ENCODE results near the gene TUBB4B. TPM values are rescaled to one million over a fixed set of nuclear protein-coding genes. Genes with fewer than 3 reads are reported as not detected.

Gene TUBB4B
- total RNA-seq, 1 donor from 2014 or later = 312 TPM

DNA sequence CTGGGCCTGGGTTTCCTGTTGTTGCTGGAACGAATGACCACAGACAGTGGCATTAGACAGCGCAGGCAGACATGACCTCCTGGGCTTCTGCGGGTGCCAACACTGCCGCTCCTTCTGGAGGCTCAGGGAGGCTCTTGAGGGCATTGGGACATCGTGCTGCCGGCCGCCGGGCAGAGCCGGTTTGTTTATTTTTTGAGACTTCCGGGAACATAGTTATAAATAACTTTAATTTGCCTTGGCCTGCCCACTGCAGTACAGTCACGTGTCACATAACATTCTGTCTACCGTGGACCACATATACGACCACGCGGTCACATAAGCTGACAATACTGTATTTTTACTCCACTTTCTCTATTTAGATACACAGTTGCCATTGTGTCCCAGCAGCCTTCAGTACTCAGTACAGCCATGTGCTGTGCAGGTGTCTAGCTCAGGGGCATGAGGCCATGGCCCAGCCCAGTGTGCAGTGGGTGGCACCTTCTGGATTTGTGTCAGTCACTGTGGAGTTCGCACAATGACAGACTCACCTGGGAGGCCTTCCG lies 28.2 kb downstream of the TUBB4B start:
- peaks cover 0 to 37% of the 10 kb centered on the region in 2 donors for H3K36me3 ChIP-seq

GRCh38 chr9:137270929-137271695 lies 30.0 kb downstream of the TUBB4B start:
- TF ChIP-seq POLR2AphosphoS5 (IDR thresholded peaks at IDR 0.05; ENCODE audit: insufficient read depth in 1 of 2, low read depth in 1 of 2) = no peak
- no peak for TF ChIP-seq CTCF (IDR thresholded peaks at IDR 0.05)
- TF ChIP-seq POLR2A (IDR thresholded peaks at IDR 0.05) = no peak
- Histone ChIP-seq H3K4me3 (no peak overlapping the region), H3K36me3 (peaks cover 0 to 25% of the 10 kb centered on the region in 2 donors), H3K9me3 (no peaks in the 10 kb centered on the region), H3K4me1 (peaks cover 25% of the 10 kb centered on the region), H3K27me3 (no peaks in the 10 kb centered on the region), H3K27ac (no peak overlapping the region)
- peak in 1 of 2 donors; percentile 71 for DNase-seq (ENCODE audit: extremely low spot score in 2 of 2)
- intact Hi-C loops (cut with DNase I) = no loop called here

More for the DNA sequence above, 28.2 kb downstream of the TUBB4B start:
- intact Hi-C loops (cut with DNase I) = no loop called here
- Histone ChIP-seq H3K9me3 (no peaks in the 10 kb centered on the region), H3K4me1 (peaks cover 18% of the 10 kb centered on the region), H3K27me3 (no peaks in the 10 kb centered on the region), H3K27ac (no peak overlapping the region), H3K4me3 (no peak overlapping the region)
- no peak for DNase-seq (ENCODE audit: extremely low spot score in 2 of 2)
- TF ChIP-seq POLR2AphosphoS5 (IDR thresholded peaks at IDR 0.05; ENCODE audit: insufficient read depth in 1 of 2, low read depth in 1 of 2) (peak; percentile 49 to 63), POLR2A (IDR thresholded peaks at IDR 0.05) (no peak)

DNA sequence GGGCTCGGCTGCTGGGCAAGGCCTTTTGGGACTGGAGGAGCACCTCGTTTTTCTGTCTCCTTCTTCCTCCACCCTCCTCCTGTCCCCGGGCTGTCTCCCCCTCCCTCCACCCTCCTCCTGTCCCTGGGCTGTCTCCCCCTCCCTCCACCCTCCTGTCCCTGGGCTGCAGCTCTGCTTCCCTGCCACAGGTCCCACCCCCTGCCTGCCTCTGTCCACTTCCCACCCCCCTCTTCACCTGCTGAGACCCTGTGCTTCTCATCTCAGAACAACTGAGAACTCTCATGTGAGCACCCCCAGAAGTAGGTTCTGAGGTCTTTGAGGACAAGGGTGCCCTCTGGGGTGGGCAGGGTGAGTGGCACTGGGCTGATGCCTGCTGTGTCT lies 30.6 kb downstream of the TUBB4B start:
- Histone ChIP-seq H3K36me3 (peaks cover 0 to 21% of the 10 kb centered on the region in 2 donors), H3K4me1 (peaks cover 31% of the 10 kb centered on the region), H3K9me3 (no peaks in the 10 kb centered on the region), H3K27ac (no peak overlapping the region), H3K27me3 (no peaks in the 10 kb centered on the region), H3K4me3 (no peak overlapping the region)
- TF ChIP-seq POLR2AphosphoS5 (IDR thresholded peaks at IDR 0.05; ENCODE audit: insufficient read depth in 1 of 2, low read depth in 1 of 2) (no peak), POLR2A (IDR thresholded peaks at IDR 0.05) (no peak), CTCF (IDR thresholded peaks at IDR 0.05) (no peak)
- DNase-seq (ENCODE audit: extremely low spot score in 2 of 2) = peak in 1 of 2 donors; percentile 70
- intact Hi-C loops (cut with DNase I) = no loop called here

- peak in 1 of 2 donors; percentile 84 for DNase-seq (ENCODE audit: extremely low spot score in 2 of 2)
- Histone ChIP-seq H3K27me3 (no peaks in the 10 kb centered on the region), H3K4me1 (peaks cover 38% of the 10 kb centered on the region), H3K9me3 (no peaks in the 10 kb centered on the region), H3K27ac (no peak overlapping the region), H3K4me3 (no peak overlapping the region), H3K36me3 (peaks cover 0 to 17% of the 10 kb centered on the region in 2 donors)
- no peak for TF ChIP-seq POLR2AphosphoS5 (IDR thresholded peaks at IDR 0.05; ENCODE audit: insufficient read depth in 1 of 2, low read depth in 1 of 2)
- TF ChIP-seq POLR2A (IDR thresholded peaks at IDR 0.05) = no peak
- TF ChIP-seq CTCF (IDR thresholded peaks at IDR 0.05) = no peak
- intact Hi-C loops (cut with DNase I) = no loop called here
Observed at GRCh38 chr9:137272241-137273094, 31.4 kb downstream of the TUBB4B start.

DNA sequence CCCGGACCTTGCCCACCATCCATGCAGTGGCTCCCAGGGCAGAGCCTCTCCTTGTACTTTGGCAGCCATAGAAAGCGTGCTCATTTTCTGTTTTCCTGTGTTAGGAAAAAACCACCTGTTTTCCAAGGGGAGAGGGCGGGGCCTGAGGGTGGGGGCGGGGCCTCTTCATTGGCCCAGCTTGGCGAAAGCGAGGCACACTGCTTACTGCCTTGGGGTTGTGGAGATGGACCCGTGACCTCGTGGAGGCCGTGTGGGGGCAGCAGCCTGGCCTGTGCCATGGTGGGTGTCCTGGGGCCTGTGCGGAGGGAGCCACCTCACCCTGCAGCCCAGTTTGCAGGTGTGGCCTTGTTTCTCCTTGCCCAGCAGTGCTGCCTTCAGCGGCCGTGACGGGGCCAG lies 32.0 kb downstream of the TUBB4B start:
- TF ChIP-seq POLR2AphosphoS5 (IDR thresholded peaks at IDR 0.05; ENCODE audit: insufficient read depth in 1 of 2, low read depth in 1 of 2) = no peak
- no peak for TF ChIP-seq POLR2A (IDR thresholded peaks at IDR 0.05)
- TF ChIP-seq CTCF (IDR thresholded peaks at IDR 0.05) = no peak
- peaks cover 0 to 12% of the 10 kb centered on the region in 2 donors for H3K36me3 ChIP-seq
- no peak overlapping the region for H3K4me3 ChIP-seq
- H3K27me3 ChIP-seq = no peaks in the 10 kb centered on the region
- H3K27ac ChIP-seq = no peak overlapping the region
- H3K4me1 ChIP-seq = peaks cover 44% of the 10 kb centered on the region
- intact Hi-C loops (cut with DNase I) = no loop called here
- no peaks in the 10 kb centered on the region for H3K9me3 ChIP-seq
- DNase-seq (ENCODE audit: extremely low spot score in 2 of 2) = peak in 1 of 2 donors; percentile 62

Data from vagina (tissue), 2 donors.